ENCODE measurements around the gene NDUFAF8.

The NDUFAF8 gene, protein sequence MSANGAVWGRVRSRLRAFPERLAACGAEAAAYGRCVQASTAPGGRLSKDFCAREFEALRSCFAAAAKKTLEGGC

GRCh38 chr17:81238815-81239713 lies at the start of gene NDUFAF8, which contains the start of gene TEPSIN:
Gene NDUFAF8, plus strand, starts transcription at chr17:81239318. Its CDS starts 46 bp downstream, at chr17:81239364.
Gene TEPSIN, minus strand, starts transcription at chr17:81239055. Its CDS starts 22 bp downstream, at chr17:81239033.
- peak; percentile 90 to 93 for DNase-seq (ENCODE audit: low read depth in 2 of 2)

DNA sequence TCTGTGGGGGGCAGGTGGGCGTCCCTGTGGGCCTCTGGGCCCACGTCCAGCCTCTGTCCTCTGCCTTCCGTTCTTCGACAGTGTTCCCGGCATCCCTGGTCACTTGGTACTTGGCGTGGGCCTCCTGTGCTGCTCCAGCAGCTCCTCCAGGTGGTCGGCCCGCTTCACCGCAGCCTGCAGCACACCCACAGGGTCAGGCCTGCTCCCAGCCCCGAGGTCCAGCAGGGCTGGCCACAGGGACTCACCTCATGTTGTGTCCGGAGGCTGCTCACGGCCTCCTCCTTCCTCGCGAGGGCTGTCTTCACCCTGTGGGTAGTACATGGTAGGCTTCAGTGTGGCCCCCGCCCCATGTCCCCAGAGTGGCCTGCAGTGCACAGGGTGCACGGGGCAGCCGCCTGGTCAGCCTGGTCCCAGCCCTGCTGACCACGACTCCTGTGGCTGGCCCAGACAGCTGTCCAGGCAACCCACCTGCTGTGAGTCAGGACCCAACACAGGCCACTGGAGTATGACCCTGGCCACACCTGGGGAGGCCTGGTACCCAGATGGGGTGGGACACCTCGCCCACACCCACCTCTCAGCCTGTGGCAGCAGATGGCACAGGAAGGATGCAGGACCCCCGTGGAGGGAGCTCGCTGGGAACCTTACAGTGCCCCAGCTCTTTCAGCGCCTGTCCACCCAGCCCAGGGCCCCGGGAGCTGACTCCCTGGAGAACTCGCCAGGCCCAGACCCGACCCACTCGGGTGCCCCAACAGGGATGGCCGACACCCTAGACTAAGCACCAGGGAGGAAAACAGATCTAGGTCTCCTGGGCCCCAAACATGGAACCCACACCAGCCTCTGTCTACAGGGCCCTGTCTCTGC lies 49.2 kb upstream of the NDUFAF8 start:
- no peak for DNase-seq (ENCODE audit: low read depth in 2 of 2)

DNA sequence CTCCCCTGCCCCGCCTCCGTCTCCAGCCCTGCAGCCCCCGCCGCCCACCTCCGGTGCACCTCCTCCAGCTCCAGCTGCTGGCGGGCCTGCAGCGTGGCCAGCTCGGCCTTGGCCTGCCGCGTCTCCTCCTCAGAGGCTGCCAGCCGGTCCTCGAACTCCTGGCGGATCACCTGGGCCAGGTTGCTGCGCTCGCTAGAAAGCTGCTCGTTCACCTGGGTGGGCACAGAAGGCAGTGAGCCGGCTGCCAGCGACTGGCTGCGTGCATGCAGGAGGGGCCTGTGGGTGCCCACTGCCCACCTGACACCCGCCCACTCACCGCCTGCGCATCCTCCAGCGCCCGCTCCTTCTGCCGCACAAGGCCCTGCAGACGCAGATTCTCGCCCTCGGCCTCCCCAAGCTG lies 48.5 kb upstream of the NDUFAF8 start:
- no peak for DNase-seq (ENCODE audit: low read depth in 2 of 2)

DNA sequence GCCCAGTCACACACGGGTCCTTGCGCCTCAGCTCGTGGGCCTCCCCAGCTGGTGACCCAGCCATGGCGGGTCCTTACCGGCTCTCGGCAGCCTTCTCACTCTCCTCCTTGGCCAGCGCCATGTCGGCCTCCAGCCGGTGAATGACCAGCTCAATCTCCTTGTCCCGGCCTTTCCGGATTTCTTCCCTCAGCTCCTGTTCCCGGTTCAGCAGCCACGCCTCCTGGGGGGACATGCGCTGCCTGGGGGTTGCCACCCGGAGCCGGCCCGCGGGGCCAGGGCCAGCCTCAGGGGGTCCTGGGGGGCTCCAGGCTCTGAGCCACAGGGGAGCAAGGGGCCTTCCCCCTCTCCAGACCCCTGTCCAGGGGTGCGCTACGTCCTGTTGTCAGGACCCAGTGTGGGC lies 48.0 kb upstream of the NDUFAF8 start:
- DNase-seq (ENCODE audit: low read depth in 2 of 2), result no peak

DNA sequence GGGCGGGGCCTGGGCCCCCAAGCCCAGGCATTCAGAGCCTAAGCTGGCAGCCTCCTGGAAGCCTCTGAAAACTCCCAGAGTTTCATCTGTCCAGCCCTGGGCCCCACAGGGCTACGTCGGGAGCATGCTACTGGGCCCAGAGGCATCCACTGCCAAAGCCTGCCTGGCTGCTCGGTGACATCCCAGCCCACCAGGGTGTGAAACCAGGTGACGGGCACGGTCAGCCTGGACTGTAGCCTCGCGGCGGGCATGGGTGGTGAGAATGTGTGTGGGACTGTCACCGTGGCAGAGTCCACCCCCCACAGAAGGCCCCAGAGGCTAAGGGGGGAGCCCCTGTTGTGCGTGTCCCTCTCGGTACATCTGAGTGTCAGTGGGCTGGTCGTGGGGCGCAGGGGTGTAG lies 47.5 kb upstream of the NDUFAF8 start:
- DNase-seq (ENCODE audit: low read depth in 2 of 2), result no peak

DNA sequence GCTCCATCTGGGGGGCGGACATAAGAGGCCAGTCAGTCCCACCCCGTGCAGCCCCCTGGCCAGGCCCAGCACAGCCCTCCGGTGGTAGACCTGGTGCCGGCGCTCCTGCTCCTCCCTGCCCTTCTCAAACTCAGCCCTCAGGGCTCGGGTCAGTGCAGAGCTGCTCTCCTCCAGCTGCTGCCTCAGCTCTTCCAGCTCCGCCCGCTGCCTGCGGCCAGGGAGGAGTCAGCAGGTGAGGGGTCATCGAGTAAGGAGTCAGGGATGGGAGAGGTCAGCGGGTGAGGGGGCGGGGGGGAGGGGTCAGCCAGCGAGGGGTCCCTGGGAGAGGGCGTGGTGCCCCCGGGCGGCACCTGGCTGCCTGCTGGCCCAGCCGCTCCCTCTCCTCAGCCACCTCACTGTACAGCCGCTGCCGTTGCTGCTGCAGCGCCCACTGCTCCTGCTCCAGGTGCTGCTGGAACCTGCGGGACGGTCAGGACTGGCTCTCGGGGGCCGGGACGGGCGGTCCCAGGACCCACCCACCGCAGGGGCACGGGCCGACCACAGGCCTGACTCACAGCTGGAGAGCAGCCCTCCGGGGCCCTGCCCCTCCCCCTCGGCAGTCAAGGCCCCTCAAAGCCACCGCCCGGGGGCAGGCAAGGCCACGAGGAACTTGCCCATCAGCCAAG lies 46.6 kb upstream of the NDUFAF8 start:
- no peak for DNase-seq (ENCODE audit: low read depth in 2 of 2)

DNA sequence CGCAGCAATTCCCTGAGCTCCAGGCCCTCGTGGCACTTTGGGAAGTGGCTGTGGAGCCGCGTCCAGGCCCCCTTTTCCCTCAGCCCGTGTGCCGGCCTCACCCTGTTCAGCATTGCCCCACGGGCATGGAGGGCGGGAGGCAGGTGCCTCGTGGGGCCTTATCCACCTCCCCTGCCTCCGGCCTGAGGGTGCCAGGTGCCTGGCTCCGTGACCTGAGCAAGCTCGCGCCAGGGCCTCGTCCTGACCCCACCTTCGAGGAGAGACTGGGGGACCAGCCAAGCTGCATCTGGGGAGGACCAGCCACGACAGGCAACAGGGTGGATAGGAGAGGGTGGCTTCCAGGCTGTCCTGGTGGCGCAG lies 46.1 kb upstream of the NDUFAF8 start:
- DNase-seq (ENCODE audit: low read depth in 2 of 2), result no peak

DNA sequence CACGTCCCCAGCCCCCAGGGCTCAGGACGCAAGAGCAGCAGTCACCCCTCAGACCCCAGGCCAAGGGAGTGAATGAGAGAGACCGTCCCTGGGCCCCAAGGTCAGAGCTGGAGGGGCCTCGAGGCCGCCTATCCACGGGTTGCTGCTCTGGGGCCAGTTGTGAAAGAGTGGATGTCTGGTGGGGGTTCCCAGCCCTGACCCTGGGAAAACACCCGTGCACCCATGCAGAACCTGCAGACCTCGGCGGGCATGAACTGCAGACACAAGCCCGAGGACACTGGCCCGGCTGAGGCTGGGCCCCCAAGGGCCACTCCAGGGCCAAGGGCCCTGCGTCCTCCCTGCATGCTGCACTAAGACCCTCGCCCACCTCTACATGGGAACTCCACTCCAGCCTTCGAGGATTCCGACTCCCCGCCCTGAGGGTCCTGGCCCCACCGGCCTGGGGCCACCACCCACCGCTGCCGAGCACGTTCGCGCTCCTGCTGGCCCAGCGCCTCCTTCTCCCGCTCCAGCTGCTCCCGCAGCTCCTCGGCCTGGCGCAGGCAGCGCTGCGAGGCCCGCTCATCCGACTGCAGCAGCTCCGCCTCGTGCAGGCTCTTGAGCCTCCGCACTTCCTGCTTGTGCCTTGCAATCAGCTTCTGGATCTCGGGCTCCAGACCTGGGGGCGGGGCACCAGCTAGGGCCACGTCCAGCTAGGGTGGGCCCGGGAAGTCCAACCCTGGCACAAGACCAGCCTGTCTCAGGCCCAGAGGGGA lies 45.5 kb upstream of the NDUFAF8 start:
- no peak for DNase-seq (ENCODE audit: low read depth in 2 of 2)

DNA sequence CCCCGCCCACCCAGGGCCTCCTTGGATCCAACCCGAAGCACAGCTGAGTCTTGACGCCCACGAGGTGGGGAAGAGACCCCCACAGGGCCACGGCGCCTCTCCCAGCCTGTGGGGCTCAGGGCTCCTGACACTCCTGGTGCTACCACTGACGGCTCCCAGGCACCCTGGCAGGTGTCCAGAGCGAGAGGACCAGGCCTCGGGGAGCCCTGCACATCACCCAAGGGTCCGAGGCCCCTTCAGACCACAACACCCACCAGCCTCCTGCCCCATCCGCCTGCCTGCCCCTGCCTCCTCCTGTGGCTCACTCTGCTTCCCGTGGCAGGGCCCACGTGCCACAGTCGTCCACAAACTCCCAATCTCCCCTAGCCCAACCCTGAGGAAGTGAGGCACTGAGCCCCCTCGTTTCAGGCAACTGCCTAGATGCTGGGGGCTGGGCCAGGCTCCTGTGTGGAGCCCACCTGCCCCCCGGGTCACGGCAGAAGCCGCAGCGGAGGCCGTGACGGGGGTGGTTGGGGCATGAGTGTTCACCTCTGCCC lies 44.8 kb upstream of the NDUFAF8 start:
- no peak for DNase-seq (ENCODE audit: low read depth in 2 of 2)

GRCh38 chr17:81194941-81195901 lies 43.9 kb upstream of the NDUFAF8 start:
- DNase-seq (ENCODE audit: low read depth in 2 of 2), result no peak

DNA sequence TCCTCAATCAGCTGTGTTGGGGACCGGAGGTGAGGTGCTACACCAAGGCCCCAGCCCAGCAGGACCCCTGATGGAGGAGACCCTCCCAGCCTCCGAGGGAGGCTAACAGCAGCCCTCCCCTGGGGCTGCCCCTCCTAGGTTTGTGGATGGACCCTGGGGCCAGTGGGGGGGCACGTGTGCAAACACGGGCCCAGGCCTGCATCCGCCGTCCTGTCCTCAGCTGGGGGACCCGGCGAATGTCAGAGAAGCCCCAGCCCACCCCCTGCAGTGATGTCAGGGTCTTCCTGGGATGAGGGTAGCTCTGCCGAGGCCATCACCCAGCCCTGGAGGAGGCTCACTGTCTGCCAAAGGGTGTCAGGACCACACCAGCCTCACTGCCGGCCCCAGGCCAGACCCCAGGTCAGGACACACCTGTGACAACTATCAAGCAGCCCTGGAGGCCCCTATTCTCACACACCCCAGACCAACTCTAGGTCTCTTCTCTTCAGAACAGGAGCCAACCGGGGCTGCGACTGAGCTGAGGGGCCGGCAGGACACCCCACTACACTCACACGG lies 43.1 kb upstream of the NDUFAF8 start:
- DNase-seq (ENCODE audit: low read depth in 2 of 2), result no peak

- DNase-seq (ENCODE audit: low read depth in 2 of 2), result no peak
Observed at GRCh38 chr17:81196505-81197408, 42.4 kb upstream of the NDUFAF8 start.

- DNase-seq (ENCODE audit: low read depth in 2 of 2), result no peak
Observed at GRCh38 chr17:81197409-81197795, 41.7 kb upstream of the NDUFAF8 start.

DNA sequence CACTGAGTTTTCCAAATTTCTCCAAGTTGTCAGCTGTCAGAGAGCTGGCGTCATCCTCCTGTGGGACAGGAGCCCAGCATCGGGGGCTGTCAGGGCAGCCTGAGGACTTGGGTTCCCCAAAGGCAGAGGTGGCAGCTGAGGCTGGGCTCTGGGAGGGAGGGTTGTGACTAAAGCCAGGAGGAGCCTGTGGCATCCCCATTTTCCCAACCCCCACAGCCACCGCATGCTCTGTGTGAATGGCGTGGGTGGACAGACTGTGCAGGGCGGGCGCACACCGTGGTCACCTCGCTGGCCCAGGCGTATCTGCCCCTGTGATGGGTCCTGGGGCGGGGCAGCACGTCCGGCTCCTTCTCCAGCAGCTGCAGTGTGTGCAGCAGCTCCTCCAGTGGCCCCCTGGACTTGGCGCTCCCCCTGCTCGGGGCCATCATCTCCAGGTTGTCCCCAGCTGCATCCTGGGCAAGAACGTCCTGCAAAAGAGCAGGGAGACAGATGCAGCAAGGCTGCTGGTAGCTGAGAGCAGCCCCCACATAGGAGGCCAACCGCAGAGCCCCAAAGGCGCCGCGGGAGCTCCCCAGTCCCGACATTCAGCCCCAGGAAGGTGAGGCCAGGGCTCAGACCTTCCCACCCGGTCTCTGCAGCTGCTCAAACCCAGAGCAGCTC lies 41.2 kb upstream of the NDUFAF8 start:
- no peak for DNase-seq (ENCODE audit: low read depth in 2 of 2)

- no peak for DNase-seq (ENCODE audit: low read depth in 2 of 2)
Observed at GRCh38 chr17:81198826-81199481, 40.2 kb upstream of the NDUFAF8 start.

GRCh38 chr17:81199482-81199830 lies 39.7 kb upstream of the NDUFAF8 start:
- no peak for DNase-seq (ENCODE audit: low read depth in 2 of 2)

DNA sequence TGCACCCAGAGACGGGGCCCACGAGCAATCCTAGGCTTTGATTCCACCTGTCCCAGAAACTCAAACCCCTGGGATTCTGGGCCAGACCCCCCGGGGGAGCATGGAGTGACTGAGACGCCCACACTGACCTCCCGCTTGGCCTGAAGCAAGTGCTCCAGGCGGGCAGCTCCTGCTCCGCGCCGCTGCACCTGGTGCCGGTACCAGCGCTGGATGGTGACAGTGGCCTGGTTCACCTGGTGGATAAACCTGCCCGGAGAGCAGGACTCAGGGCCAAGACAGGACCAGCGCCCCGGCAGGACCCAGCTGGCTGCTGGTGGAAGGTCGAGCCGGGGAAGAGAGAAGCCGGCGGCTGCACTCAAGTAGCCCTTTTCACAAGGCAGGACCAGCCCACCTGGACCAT lies 38.9 kb upstream of the NDUFAF8 start:
- DNase-seq (ENCODE audit: low read depth in 2 of 2), result no peak
